Body of pancreas (tissue), 4 donors: ENCODE results near the gene ADAMTS15. TPM values are rescaled to one million over a fixed set of nuclear protein-coding genes. Genes with fewer than 3 reads are reported as not detected.

ENCODE experiments used
- ATAC-seq: fragments of 150-250 bp; one replicate; pipeline ENCODE4 v1.9.1; 2016
- DNase-seq, 4 donors: peaks; one replicate each; pipeline ENCODE4 v3.0.0-alpha.2; 2019
- H3K27ac ChIP-seq, 4 donors: fragments of 200-600 bp; sonication (generic); 1 replicate in 3 of 4; 2 replicates in 1 of 4; pipeline versions ENCODE4 v1.5.1 to v1.6.1; 2016 to 2019; ENCODE audit warnings: mild to moderate bottlenecking in 1 of 4, mixed read lengths in 1 of 4, moderate library complexity in 1 of 4
- H3K27me3 ChIP-seq, 2 donors: fragments of 200-600 bp; sonication (generic); one replicate each; pipeline ENCODE4 v1.6.0; 2016; ENCODE audit warnings: mild to moderate bottlenecking in 1 of 2
- H3K36me3 ChIP-seq, 2 donors: fragments of 200-600 bp; sonication (generic); replicated peaks in 1 of 2; 2 replicates each; pipeline ENCODE4 v1.5.1; 2016; ENCODE audit warnings: low read depth in 2 of 2; ENCODE audit not compliant: insufficient read depth in 1 of 2
- H3K4me1 ChIP-seq: fragments of 200-600 bp; sonication (generic); one replicate; pipeline ENCODE4 v1.6.0; 2016
- H3K4me3 ChIP-seq, 2 donors: fragments of 200-600 bp; sonication (generic); 1 replicate in 1 of 2; 2 replicates in 1 of 2; pipeline ENCODE4 v1.5.1; 2016 to 2019
- H3K9me3 ChIP-seq, 3 donors: fragments of 200-600 bp; sonication (generic); 1 replicate in 2 of 3; 2 replicates in 1 of 3; pipeline ENCODE4 v1.5.1; 2016
- POLR2A ChIP-seq, 3 donors: fragments of 450-650 bp; IDR thresholded peaks; one replicate each; pipeline ENCODE4 v1.6.1; 2016; ENCODE audit warnings: antibody characterized with exemption in 3 of 3, mild to moderate bottlenecking in 2 of 3
- WGBS, 2 donors: methylation state at CpG; one replicate each; pipeline ENCODE4 v1.1.5; 2017; 5-methylcytosine and 5-hydroxymethylcytosine counted together
- intact Hi-C: fragments of 100-400 bp; cut with DNase I; formaldehyde crosslinking; loops from one replicate; pipeline ENCODE4 v1.15.1; 2023
- total RNA-seq, 2 donors: library from RNA; depleted of rRNA; stranded (reverse); fragments of >200 nt; gene quantifications; one replicate each; pipeline ENCODE4 v1.1.0, GENCODE V29; 2016
- TF ChIP-seq, protein P1 (sequence below), 7 experiments: fragments of 450-650 bp in 4 of 7; fragments of 200-600 bp in 3 of 7; sonication (generic) in 3 of 7; IDR thresholded peaks; one replicate each; pipeline ENCODE4 v1.5.1; 2016 to 2019; ENCODE audit warnings: antibody characterized with exemption in 7 of 7

Gene ADAMTS15
- total RNA-seq, 2 donors from 2014 or later = 0.52 to 5.3 TPM

DNA sequence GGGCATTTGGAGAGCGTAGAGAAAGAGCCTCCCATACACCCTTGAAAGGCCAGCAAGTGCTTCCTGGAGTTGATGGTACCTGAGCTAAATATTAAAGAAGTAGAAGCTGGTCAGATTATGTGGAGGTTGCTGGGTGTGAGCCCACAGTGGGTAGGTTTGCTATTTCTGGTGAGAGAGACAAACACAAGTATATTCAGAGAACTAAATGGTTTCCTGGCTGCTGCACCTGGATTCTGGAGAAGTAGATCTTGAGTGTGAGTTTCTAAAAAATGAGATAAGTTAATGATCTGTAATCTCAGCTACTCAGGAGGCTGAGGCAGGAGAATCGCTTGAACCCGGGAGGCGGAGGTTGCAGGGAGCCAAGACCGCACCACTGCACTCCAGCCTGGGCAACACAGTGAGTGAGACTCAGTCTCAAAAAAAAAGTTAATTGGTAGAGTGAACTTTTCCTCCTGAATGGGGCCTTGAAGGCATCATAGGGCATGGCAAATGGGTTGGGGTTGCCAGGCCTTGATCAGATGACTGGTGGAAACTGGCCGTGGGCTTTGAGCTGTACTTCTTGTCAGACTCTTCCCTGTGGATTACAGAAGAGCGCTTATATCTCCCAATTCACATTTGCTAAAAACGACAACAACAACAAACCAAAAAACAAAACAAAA, 75.8 kb downstream of the ADAMTS15 start:
- no peak for TF ChIP-seq POLR2A (IDR thresholded peaks at IDR 0.05)
- TF ChIP-seq, protein P1, sequence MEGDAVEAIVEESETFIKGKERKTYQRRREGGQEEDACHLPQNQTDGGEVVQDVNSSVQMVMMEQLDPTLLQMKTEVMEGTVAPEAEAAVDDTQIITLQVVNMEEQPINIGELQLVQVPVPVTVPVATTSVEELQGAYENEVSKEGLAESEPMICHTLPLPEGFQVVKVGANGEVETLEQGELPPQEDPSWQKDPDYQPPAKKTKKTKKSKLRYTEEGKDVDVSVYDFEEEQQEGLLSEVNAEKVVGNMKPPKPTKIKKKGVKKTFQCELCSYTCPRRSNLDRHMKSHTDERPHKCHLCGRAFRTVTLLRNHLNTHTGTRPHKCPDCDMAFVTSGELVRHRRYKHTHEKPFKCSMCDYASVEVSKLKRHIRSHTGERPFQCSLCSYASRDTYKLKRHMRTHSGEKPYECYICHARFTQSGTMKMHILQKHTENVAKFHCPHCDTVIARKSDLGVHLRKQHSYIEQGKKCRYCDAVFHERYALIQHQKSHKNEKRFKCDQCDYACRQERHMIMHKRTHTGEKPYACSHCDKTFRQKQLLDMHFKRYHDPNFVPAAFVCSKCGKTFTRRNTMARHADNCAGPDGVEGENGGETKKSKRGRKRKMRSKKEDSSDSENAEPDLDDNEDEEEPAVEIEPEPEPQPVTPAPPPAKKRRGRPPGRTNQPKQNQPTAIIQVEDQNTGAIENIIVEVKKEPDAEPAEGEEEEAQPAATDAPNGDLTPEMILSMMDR (IDR thresholded peaks at IDR 0.05) = no peak
- 78 to 87% methylated on average over 8 of the region's 8 CpGs for WGBS, 2 donors
- H3K4me1 ChIP-seq = peaks cover 8% of the 10 kb centered on the region
- H3K4me3 ChIP-seq = no peak overlapping the region
- H3K27me3 ChIP-seq = no peaks in the 10 kb centered on the region
- no peaks in the 10 kb centered on the region for H3K9me3 ChIP-seq
- DNase-seq (no peak), ATAC-seq (no peak)
- H3K36me3 ChIP-seq = no peaks in the 10 kb centered on the region
- intact Hi-C loops = no loop called here
- H3K27ac ChIP-seq = no peak overlapping the region

DNA sequence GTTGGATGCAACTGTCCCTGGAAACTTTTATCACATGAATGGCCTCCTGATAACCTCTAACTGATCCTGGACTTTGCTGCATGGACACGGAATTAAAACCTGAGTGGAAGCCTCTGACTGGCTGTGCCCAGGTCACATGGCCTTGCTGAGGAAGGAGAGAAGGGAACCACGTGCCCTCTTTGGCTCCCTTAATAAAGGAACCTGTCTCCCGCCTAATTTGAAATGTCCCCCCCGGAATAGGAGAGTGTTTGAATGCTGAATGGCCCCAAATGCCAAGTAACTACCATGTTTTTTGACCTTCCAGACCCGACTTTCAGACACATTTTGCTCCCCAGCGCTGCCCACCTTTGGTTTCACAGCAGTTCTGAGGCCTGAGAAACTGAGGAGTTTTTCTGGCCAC, 76.9 kb downstream of the ADAMTS15 start:
- intact Hi-C loops = no loop called here
- Histone ChIP-seq H3K9me3 (no peaks in the 10 kb centered on the region), H3K4me3 (no peak overlapping the region), H3K4me1 (peaks cover 8% of the 10 kb centered on the region), H3K36me3 (no peaks in the 10 kb centered on the region), H3K27ac (no peak overlapping the region), H3K27me3 (no peaks in the 10 kb centered on the region)
- TF ChIP-seq, protein P1 (IDR thresholded peaks at IDR 0.05) = no peak
- TF ChIP-seq POLR2A (IDR thresholded peaks at IDR 0.05) = no peak
- DNase-seq (no peak), ATAC-seq (no peak)
- WGBS, 2 donors = 79 to 84% methylated on average over 6 of the region's 6 CpGs

Other genes starting within 250 kb of the ADAMTS15 start
- 10 to 100 TPM; 25.4 to 32.9 TPM for gene ZBTB44, start 133.7 kb upstream of the ADAMTS15 start, total RNA-seq
- under 1 TPM in 1 of 2 donors, not detected in 1; 0.66 TPM for gene ADAMTS8, start 20.0 kb upstream of the ADAMTS15 start, total RNA-seq